Cardiac muscle cell (in vitro differentiated cells and primary cell): ENCODE measurements around the gene KCTD1. TPM values are rescaled to one million over a fixed set of nuclear protein-coding genes. Genes with fewer than 3 reads are reported as not detected.

Experiments
- DNase-seq, 2 donors: peaks; one replicate each; pipeline versions ENCODE4 v3.0.0 to v3.0.0-alpha.2; 2010 to 2017; ENCODE audit warnings: low read depth in 1 of 2, low spot score in 1 of 2
- H3K27ac ChIP-seq: fragments of 200-600 bp; sonication (generic); 2 replicates; pipeline ENCODE4 v1.5.1; 2016
- H3K27me3 ChIP-seq: fragments of 200-600 bp; sonication (generic); 2 replicates; pipeline ENCODE4 v1.6.0; 2016; ENCODE audit warnings: control low read depth
- H3K36me3 ChIP-seq: fragments of 200-600 bp; sonication (generic); 2 replicates; pipeline ENCODE4 v1.5.1; 2016; ENCODE audit warnings: control low read depth
- H3K4me1 ChIP-seq: fragments of 200-600 bp; sonication (generic); 2 replicates; pipeline ENCODE4 v1.8.1; 2017; ENCODE audit warnings: low read depth, mild to moderate bottlenecking, mixed run types
- H3K4me3 ChIP-seq: fragments of 200-600 bp; sonication (generic); 2 replicates; pipeline ENCODE4 v1.5.1; 2016; ENCODE audit warnings: mild to moderate bottlenecking
- H3K9me3 ChIP-seq: fragments of 200-600 bp; sonication (generic); 2 replicates; pipeline ENCODE4 v1.5.1; 2017; ENCODE audit warnings: low read depth, mild to moderate bottlenecking, control low read depth
- CTCF ChIP-seq: IDR thresholded peaks from 2 replicates; pipeline ENCODE4 v1.5.1; 2012; ENCODE audit warnings: low read depth, mild to moderate bottlenecking, low read length
- polyA plus RNA-seq: library from polyadenylated mRNA; unstranded; fragments of >200 nt; fragmentation: Nextera tagmentation; extraction: Ambion mirVana; gene quantifications from 2 replicates; pipeline ENCODE4 v1.2.1, GENCODE V29; 2016
- total RNA-seq: library from RNA; depleted of rRNA; stranded (reverse); fragments of >200 nt; gene quantifications from 2 replicates; pipeline ENCODE4 v1.2.3, GENCODE V29; 2016

KCTD1 gene
- total and polyA plus RNA-seq, 2 experiments from 2014 or later = 3.9 to 23.1 TPM

GRCh38 chr18:26504831-26505230 is 43.5 kb downstream of the KCTD1 start:
- H3K27me3 ChIP-seq = no peaks in the 10 kb centered on the region
- no peak for TF ChIP-seq CTCF
- no peak overlapping the region for H3K4me3 ChIP-seq
- no peak overlapping the region for H3K27ac ChIP-seq
- DNase-seq = no peak
- no peaks in the 10 kb centered on the region for H3K36me3 ChIP-seq
- no peaks in the 10 kb centered on the region for H3K9me3 ChIP-seq
- H3K4me1 ChIP-seq = peaks cover 11% of the 10 kb centered on the region

- Histone ChIP-seq H3K4me3 (no peak overlapping the region), H3K9me3 (no peaks in the 10 kb centered on the region), H3K36me3 (no peaks in the 10 kb centered on the region), H3K27me3 (no peaks in the 10 kb centered on the region), H3K27ac (no peak overlapping the region), H3K4me1 (peaks cover 7% of the 10 kb centered on the region)
- TF ChIP-seq CTCF = no peak
- peak in 1 of 2 donors; percentile 51 for DNase-seq
Measured at GRCh38 chr18:26503382-26503781, 45.0 kb downstream of the KCTD1 start.

- TF ChIP-seq CTCF = no peak
- no peaks in the 10 kb centered on the region for H3K27me3 ChIP-seq
- H3K4me1 ChIP-seq = peaks cover 2% of the 10 kb centered on the region
- H3K36me3 ChIP-seq = no peaks in the 10 kb centered on the region
- no peaks in the 10 kb centered on the region for H3K9me3 ChIP-seq
- H3K4me3 ChIP-seq = no peak overlapping the region
- no peak for DNase-seq
- no peak overlapping the region for H3K27ac ChIP-seq
Measured at GRCh38 chr18:26502823-26503222, 45.5 kb downstream of the KCTD1 start.

GRCh38 chr18:26497866-26498265 is 50.5 kb downstream of the KCTD1 start:
- H3K4me3 ChIP-seq = no peak overlapping the region
- H3K27ac ChIP-seq = no peak overlapping the region
- H3K9me3 ChIP-seq = no peaks in the 10 kb centered on the region
- H3K36me3 ChIP-seq = no peaks in the 10 kb centered on the region
- peak in 1 of 2 donors; percentile 24 for DNase-seq
- no peaks in the 10 kb centered on the region for H3K27me3 ChIP-seq
- no peak for TF ChIP-seq CTCF
- no peaks in the 10 kb centered on the region for H3K4me1 ChIP-seq

GRCh38 chr18:26496528-26496927 is 51.8 kb downstream of the KCTD1 start:
- no peaks in the 10 kb centered on the region for H3K36me3 ChIP-seq
- no peak for TF ChIP-seq CTCF
- H3K27me3 ChIP-seq = no peaks in the 10 kb centered on the region
- no peaks in the 10 kb centered on the region for H3K9me3 ChIP-seq
- H3K4me3 ChIP-seq = no peak overlapping the region
- H3K27ac ChIP-seq = no peak overlapping the region
- DNase-seq = no peak
- no peaks in the 10 kb centered on the region for H3K4me1 ChIP-seq

GRCh38 chr18:26495287-26495686 is 53.1 kb downstream of the KCTD1 start:
- Histone ChIP-seq H3K27me3 (no peaks in the 10 kb centered on the region), H3K4me1 (no peaks in the 10 kb centered on the region)
- TF ChIP-seq CTCF = no peak

More at GRCh38 chr18:26495287-26495686, 53.1 kb downstream of the KCTD1 start:
- H3K9me3 ChIP-seq = no peaks in the 10 kb centered on the region
- H3K27ac ChIP-seq = no peak overlapping the region
- DNase-seq = no peak
- H3K4me3 ChIP-seq = no peak overlapping the region
- H3K36me3 ChIP-seq = no peaks in the 10 kb centered on the region
